Activated T-cell treated with anti-CD3 and anti-CD28 coated beads, Interleukin-2, amount 50 U/mL, for 4 hours (primary cell): ENCODE measurements around the gene BFSP1. TPM values are rescaled to one million over a fixed set of nuclear protein-coding genes. Genes with fewer than 3 reads are reported as not detected.

Experiments used
- ATAC-seq, 2 donors: fragments of 200-7000 bp; cut with Tn5 transposase; one replicate each; pipeline ENCODE4 v1.10.0; 2021
- DNase-seq: peaks from one replicate; pipeline ENCODE4 v3.0.0-alpha.2; 2020
- H3K27me3 Mint-ChIP-seq: one replicate; pipeline ENCODE4 v1.8.0; 2021; ENCODE audit warnings: low read depth, mixed read lengths
- H3K36me3 Mint-ChIP-seq: one replicate; pipeline ENCODE4 v1.8.0; 2022; ENCODE audit warnings: mixed read lengths; ENCODE audit not compliant: insufficient read depth
- H3K4me1 Mint-ChIP-seq: one replicate; pipeline ENCODE4 v1.8.0; 2021; ENCODE audit warnings: low read depth, mixed read lengths
- H3K4me3 Mint-ChIP-seq: one replicate; pipeline ENCODE4 v1.8.0; 2021; ENCODE audit warnings: mild to moderate bottlenecking, moderate library complexity, mixed read lengths
- H3K9me3 Mint-ChIP-seq: one replicate; pipeline ENCODE4 v1.8.0; 2021; ENCODE audit warnings: mixed read lengths
- total RNA-seq, 3 donors: library from RNA; stranded (reverse); gene quantifications; one replicate each; pipeline ENCODE4 v1.2.1, GENCODE V29; 2021

BFSP1 gene
- total RNA-seq, 3 donors from 2014 or later, result 0.15 to 0.45 (median 0.16) TPM

GRCh38 chr20:17565169-17565845, 34.1 kb upstream of the BFSP1 start:
- Mint-ChIP-seq H3K36me3 (no peaks in the 10 kb centered on the region), H3K4me3 (no peak overlapping the region), H3K9me3 (no peaks in the 10 kb centered on the region), H3K27me3 (no peaks in the 10 kb centered on the region), H3K4me1 (peaks cover 10% of the 10 kb centered on the region)
- DNase-seq (no peak), ATAC-seq (no peak)

- H3K4me3 Mint-ChIP-seq, result no peak overlapping the region
- DNase-seq, result no peak
- peaks cover 28% of the 10 kb centered on the region for H3K4me1 Mint-ChIP-seq
- no peaks in the 10 kb centered on the region for H3K36me3 Mint-ChIP-seq
- no peaks in the 10 kb centered on the region for H3K9me3 Mint-ChIP-seq
- H3K27me3 Mint-ChIP-seq, result no peaks in the 10 kb centered on the region
- no peak for ATAC-seq
Measured at GRCh38 chr20:17562804-17563305, 31.7 kb upstream of the BFSP1 start.

- Mint-ChIP-seq H3K36me3 (no peaks in the 10 kb centered on the region), H3K4me1 (peaks cover 30% of the 10 kb centered on the region), H3K4me3 (no peak overlapping the region), H3K27me3 (no peaks in the 10 kb centered on the region), H3K9me3 (no peaks in the 10 kb centered on the region)
- no peak for DNase-seq
- ATAC-seq, result peak; percentile 62 to 64
Measured at GRCh38 chr20:17560344-17561074, 29.3 kb upstream of the BFSP1 start.

- Mint-ChIP-seq H3K36me3 (no peaks in the 10 kb centered on the region), H3K9me3 (no peaks in the 10 kb centered on the region), H3K27me3 (no peaks in the 10 kb centered on the region), H3K4me3 (no peak overlapping the region), H3K4me1 (peaks cover 30% of the 10 kb centered on the region)
- DNase-seq (no peak), ATAC-seq (no peak)
Measured at GRCh38 chr20:17559338-17559737, 28.2 kb upstream of the BFSP1 start.

GRCh38 chr20:17558941-17559304, 27.7 kb upstream of the BFSP1 start:
- Mint-ChIP-seq H3K27me3 (no peaks in the 10 kb centered on the region), H3K9me3 (no peaks in the 10 kb centered on the region), H3K4me3 (peak overlapping the region; percentile 32), H3K4me1 (peaks cover 30% of the 10 kb centered on the region), H3K36me3 (no peaks in the 10 kb centered on the region)
- DNase-seq, result no peak
- ATAC-seq, result no peak

- H3K4me3 Mint-ChIP-seq, result peak overlapping the region; percentile 32
- H3K27me3 Mint-ChIP-seq, result no peaks in the 10 kb centered on the region
- no peak for DNase-seq
- peak; percentile 64 to 80 for ATAC-seq
- H3K36me3 Mint-ChIP-seq, result no peaks in the 10 kb centered on the region
- no peaks in the 10 kb centered on the region for H3K9me3 Mint-ChIP-seq
- H3K4me1 Mint-ChIP-seq, result peaks cover 30% of the 10 kb centered on the region
Measured at GRCh38 chr20:17558154-17558940, 27.2 kb upstream of the BFSP1 start.

- DNase-seq, result no peak
- Mint-ChIP-seq H3K9me3 (no peaks in the 10 kb centered on the region), H3K4me3 (no peak overlapping the region), H3K4me1 (peaks cover 30% of the 10 kb centered on the region), H3K36me3 (no peaks in the 10 kb centered on the region), H3K27me3 (no peaks in the 10 kb centered on the region)
- no peak for ATAC-seq
Measured at GRCh38 chr20:17557675-17558006, 26.5 kb upstream of the BFSP1 start.

- no peak for ATAC-seq
- H3K4me3 Mint-ChIP-seq, result no peak overlapping the region
- no peak for DNase-seq
- H3K4me1 Mint-ChIP-seq, result peaks cover 30% of the 10 kb centered on the region
- no peaks in the 10 kb centered on the region for H3K9me3 Mint-ChIP-seq
- H3K36me3 Mint-ChIP-seq, result no peaks in the 10 kb centered on the region
- H3K27me3 Mint-ChIP-seq, result no peaks in the 10 kb centered on the region
Measured at GRCh38 chr20:17556837-17557674, 25.9 kb upstream of the BFSP1 start.

- Mint-ChIP-seq H3K27me3 (no peaks in the 10 kb centered on the region), H3K9me3 (no peaks in the 10 kb centered on the region), H3K4me1 (peaks cover 18% of the 10 kb centered on the region), H3K36me3 (no peaks in the 10 kb centered on the region), H3K4me3 (no peak overlapping the region)
- DNase-seq, result no peak
- ATAC-seq, result no peak
Measured at GRCh38 chr20:17555106-17555505, 23.9 kb upstream of the BFSP1 start.

GRCh38 chr20:17549131-17549530, 18.0 kb upstream of the BFSP1 start:
- ATAC-seq (no peak), DNase-seq (no peak)
- Mint-ChIP-seq H3K4me3 (no peak overlapping the region), H3K36me3 (no peaks in the 10 kb centered on the region), H3K27me3 (no peaks in the 10 kb centered on the region), H3K4me1 (no peaks in the 10 kb centered on the region), H3K9me3 (no peaks in the 10 kb centered on the region)

GRCh38 chr20:17545127-17545526, 13.9 kb upstream of the BFSP1 start:
- DNase-seq, result no peak
- H3K4me1 Mint-ChIP-seq, result no peaks in the 10 kb centered on the region
- H3K4me3 Mint-ChIP-seq, result no peak overlapping the region
- ATAC-seq, result no peak
- H3K9me3 Mint-ChIP-seq, result no peaks in the 10 kb centered on the region
- H3K36me3 Mint-ChIP-seq, result no peaks in the 10 kb centered on the region
- H3K27me3 Mint-ChIP-seq, result peaks cover 8% of the 10 kb centered on the region

- ATAC-seq, result no peak
- Mint-ChIP-seq H3K4me1 (no peaks in the 10 kb centered on the region), H3K9me3 (no peaks in the 10 kb centered on the region), H3K27me3 (peaks cover 9% of the 10 kb centered on the region), H3K36me3 (no peaks in the 10 kb centered on the region), H3K4me3 (no peak overlapping the region)
- DNase-seq, result no peak
Measured at GRCh38 chr20:17543531-17544131, 12.5 kb upstream of the BFSP1 start.

GRCh38 chr20:17542993-17543412, 11.8 kb upstream of the BFSP1 start:
- no peaks in the 10 kb centered on the region for H3K4me1 Mint-ChIP-seq
- no peak for DNase-seq

More at GRCh38 chr20:17542993-17543412, 11.8 kb upstream of the BFSP1 start:
- Mint-ChIP-seq H3K9me3 (no peaks in the 10 kb centered on the region), H3K36me3 (no peaks in the 10 kb centered on the region), H3K4me3 (no peak overlapping the region), H3K27me3 (peaks cover 9% of the 10 kb centered on the region)
- no peak for ATAC-seq
